ENCODE results near the gene LPCAT1.
A peak's percentile ranks its signal among the peaks of the same experiment; 100 is the strongest.

Gene LPCAT1

GRCh38 chr5:1473746-1474145, 50.0 kb downstream of the LPCAT1 start:
- H3K9ac ChIP-seq (ENCODE audit: low read depth, low read length) = no peak overlapping the region
- H3K4me1 ChIP-seq (ENCODE audit: control insufficient read depth, insufficient read depth, low read length) = no peaks in the 10 kb centered on the region
- peaks cover 88% of the 10 kb centered on the region for H3K36me3 ChIP-seq (ENCODE audit: control insufficient read depth, insufficient read depth, low read length)
- no peak overlapping the region for H3K4me3 ChIP-seq (ENCODE audit: low read depth, low read length)
- no peaks in the 10 kb centered on the region for H3K9me3 ChIP-seq (ENCODE audit: control insufficient read depth, insufficient read depth, low read length)
- no peaks in the 10 kb centered on the region for H3K27me3 ChIP-seq (ENCODE audit: control insufficient read depth, insufficient read depth, low read length)

GRCh38 chr5:1472964-1473628, 50.7 kb downstream of the LPCAT1 start:
- H3K9ac ChIP-seq (ENCODE audit: low read depth, low read length) = no peak overlapping the region
- no peaks in the 10 kb centered on the region for H3K4me1 ChIP-seq (ENCODE audit: control insufficient read depth, insufficient read depth, low read length)
- no peaks in the 10 kb centered on the region for H3K27me3 ChIP-seq (ENCODE audit: control insufficient read depth, insufficient read depth, low read length)
- H3K9me3 ChIP-seq (ENCODE audit: control insufficient read depth, insufficient read depth, low read length) = no peaks in the 10 kb centered on the region
- no peak overlapping the region for H3K4me3 ChIP-seq (ENCODE audit: low read depth, low read length)
- peaks cover 82% of the 10 kb centered on the region for H3K36me3 ChIP-seq (ENCODE audit: control insufficient read depth, insufficient read depth, low read length)

- Histone ChIP-seq H3K4me3 (ENCODE audit: low read depth, low read length) (no peak overlapping the region), H3K27me3 (ENCODE audit: control insufficient read depth, insufficient read depth, low read length) (no peaks in the 10 kb centered on the region), H3K9me3 (ENCODE audit: control insufficient read depth, insufficient read depth, low read length) (no peaks in the 10 kb centered on the region), H3K36me3 (ENCODE audit: control insufficient read depth, insufficient read depth, low read length) (peaks cover 84% of the 10 kb centered on the region), H3K4me1 (ENCODE audit: control insufficient read depth, insufficient read depth, low read length) (no peaks in the 10 kb centered on the region), H3K9ac (ENCODE audit: low read depth, low read length) (no peak overlapping the region)
These were observed 51.5 kb downstream of the LPCAT1 start for GRCh38 chr5:1471997-1472963.

GRCh38 chr5:1471240-1471853, 52.4 kb downstream of the LPCAT1 start:
- Histone ChIP-seq H3K4me3 (ENCODE audit: low read depth, low read length) (no peak overlapping the region), H3K27me3 (ENCODE audit: control insufficient read depth, insufficient read depth, low read length) (no peaks in the 10 kb centered on the region), H3K9ac (ENCODE audit: low read depth, low read length) (no peak overlapping the region), H3K4me1 (ENCODE audit: control insufficient read depth, insufficient read depth, low read length) (no peaks in the 10 kb centered on the region), H3K9me3 (ENCODE audit: control insufficient read depth, insufficient read depth, low read length) (no peaks in the 10 kb centered on the region), H3K36me3 (ENCODE audit: control insufficient read depth, insufficient read depth, low read length) (peaks cover 83% of the 10 kb centered on the region)

- H3K9ac ChIP-seq (ENCODE audit: low read depth, low read length) = no peak overlapping the region
- H3K27me3 ChIP-seq (ENCODE audit: control insufficient read depth, insufficient read depth, low read length) = no peaks in the 10 kb centered on the region
- no peaks in the 10 kb centered on the region for H3K4me1 ChIP-seq (ENCODE audit: control insufficient read depth, insufficient read depth, low read length)
- peaks cover 83% of the 10 kb centered on the region for H3K36me3 ChIP-seq (ENCODE audit: control insufficient read depth, insufficient read depth, low read length)
- no peaks in the 10 kb centered on the region for H3K9me3 ChIP-seq (ENCODE audit: control insufficient read depth, insufficient read depth, low read length)
- no peak overlapping the region for H3K4me3 ChIP-seq (ENCODE audit: low read depth, low read length)
These were observed 53.0 kb downstream of the LPCAT1 start for GRCh38 chr5:1470762-1471211.

- Histone ChIP-seq H3K9ac (ENCODE audit: low read depth, low read length) (no peak overlapping the region), H3K4me1 (ENCODE audit: control insufficient read depth, insufficient read depth, low read length) (no peaks in the 10 kb centered on the region), H3K36me3 (ENCODE audit: control insufficient read depth, insufficient read depth, low read length) (peaks cover 84% of the 10 kb centered on the region), H3K27me3 (ENCODE audit: control insufficient read depth, insufficient read depth, low read length) (no peaks in the 10 kb centered on the region), H3K4me3 (ENCODE audit: low read depth, low read length) (no peak overlapping the region), H3K9me3 (ENCODE audit: control insufficient read depth, insufficient read depth, low read length) (no peaks in the 10 kb centered on the region)
These were observed 54.9 kb downstream of the LPCAT1 start for GRCh38 chr5:1468629-1469527.

- Histone ChIP-seq H3K4me3 (ENCODE audit: low read depth, low read length) (no peak overlapping the region), H3K9ac (ENCODE audit: low read depth, low read length) (peak overlapping the region; percentile 24), H3K4me1 (ENCODE audit: control insufficient read depth, insufficient read depth, low read length) (no peaks in the 10 kb centered on the region), H3K27me3 (ENCODE audit: control insufficient read depth, insufficient read depth, low read length) (no peaks in the 10 kb centered on the region), H3K36me3 (ENCODE audit: control insufficient read depth, insufficient read depth, low read length) (peaks cover 86% of the 10 kb centered on the region), H3K9me3 (ENCODE audit: control insufficient read depth, insufficient read depth, low read length) (no peaks in the 10 kb centered on the region)
These were observed 55.5 kb downstream of the LPCAT1 start for GRCh38 chr5:1468247-1468612.

- Histone ChIP-seq H3K9ac (ENCODE audit: low read depth, low read length) (peak overlapping the region; percentile 24), H3K9me3 (ENCODE audit: control insufficient read depth, insufficient read depth, low read length) (no peaks in the 10 kb centered on the region), H3K36me3 (ENCODE audit: control insufficient read depth, insufficient read depth, low read length) (peaks cover 84% of the 10 kb centered on the region), H3K27me3 (ENCODE audit: control insufficient read depth, insufficient read depth, low read length) (no peaks in the 10 kb centered on the region), H3K4me1 (ENCODE audit: control insufficient read depth, insufficient read depth, low read length) (no peaks in the 10 kb centered on the region), H3K4me3 (ENCODE audit: low read depth, low read length) (no peak overlapping the region)
These were observed 56.2 kb downstream of the LPCAT1 start for GRCh38 chr5:1467341-1468246.

GRCh38 chr5:1466631-1467265, 57.0 kb downstream of the LPCAT1 start:
- Histone ChIP-seq H3K9ac (ENCODE audit: low read depth, low read length) (no peak overlapping the region), H3K36me3 (ENCODE audit: control insufficient read depth, insufficient read depth, low read length) (peaks cover 80% of the 10 kb centered on the region), H3K9me3 (ENCODE audit: control insufficient read depth, insufficient read depth, low read length) (no peaks in the 10 kb centered on the region), H3K4me3 (ENCODE audit: low read depth, low read length) (no peak overlapping the region), H3K4me1 (ENCODE audit: control insufficient read depth, insufficient read depth, low read length) (no peaks in the 10 kb centered on the region), H3K27me3 (ENCODE audit: control insufficient read depth, insufficient read depth, low read length) (no peaks in the 10 kb centered on the region)

- Histone ChIP-seq H3K4me1 (ENCODE audit: control insufficient read depth, insufficient read depth, low read length) (no peaks in the 10 kb centered on the region), H3K4me3 (ENCODE audit: low read depth, low read length) (no peak overlapping the region), H3K27me3 (ENCODE audit: control insufficient read depth, insufficient read depth, low read length) (no peaks in the 10 kb centered on the region), H3K9ac (ENCODE audit: low read depth, low read length) (no peak overlapping the region), H3K9me3 (ENCODE audit: control insufficient read depth, insufficient read depth, low read length) (no peaks in the 10 kb centered on the region), H3K36me3 (ENCODE audit: control insufficient read depth, insufficient read depth, low read length) (peaks cover 78% of the 10 kb centered on the region)
These were observed 57.7 kb downstream of the LPCAT1 start for GRCh38 chr5:1465966-1466471.

All from iPS-15b (cell line).